Measurements from ENCODE around the gene PLPP3.

PLPP3 gene

GRCh38 chr1:56496821-56497772 lies 82.3 kb downstream of the PLPP3 start:
- DNase-seq (ENCODE audit: low read depth in 2 of 2), result no peak

GRCh38 chr1:56496158-56496557 lies 83.2 kb downstream of the PLPP3 start:
- DNase-seq (ENCODE audit: low read depth in 2 of 2), result no peak

DNA sequence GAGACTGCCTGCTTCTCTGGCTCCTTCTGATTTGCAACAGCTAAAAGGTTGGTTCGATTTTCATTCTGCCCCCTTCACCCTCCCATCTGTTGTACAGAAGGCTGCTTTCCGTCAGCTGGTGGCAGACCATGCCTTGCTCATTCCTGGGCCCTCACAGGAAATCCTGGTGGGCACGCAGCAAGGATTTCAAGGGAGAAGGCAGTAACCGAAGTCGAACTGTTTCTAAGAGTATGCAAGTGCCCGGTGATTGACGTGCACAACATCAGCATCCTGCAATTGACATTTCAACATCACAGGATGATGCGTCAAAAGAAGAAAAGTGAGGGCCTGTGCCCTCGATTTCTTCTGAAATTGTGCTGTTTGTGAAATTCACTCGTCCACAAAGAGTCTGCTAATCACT lies 83.8 kb downstream of the PLPP3 start:
- no peak for DNase-seq (ENCODE audit: low read depth in 2 of 2)

GRCh38 chr1:56494306-56494705 lies 85.1 kb downstream of the PLPP3 start:
- no peak for DNase-seq (ENCODE audit: low read depth in 2 of 2)

DNA sequence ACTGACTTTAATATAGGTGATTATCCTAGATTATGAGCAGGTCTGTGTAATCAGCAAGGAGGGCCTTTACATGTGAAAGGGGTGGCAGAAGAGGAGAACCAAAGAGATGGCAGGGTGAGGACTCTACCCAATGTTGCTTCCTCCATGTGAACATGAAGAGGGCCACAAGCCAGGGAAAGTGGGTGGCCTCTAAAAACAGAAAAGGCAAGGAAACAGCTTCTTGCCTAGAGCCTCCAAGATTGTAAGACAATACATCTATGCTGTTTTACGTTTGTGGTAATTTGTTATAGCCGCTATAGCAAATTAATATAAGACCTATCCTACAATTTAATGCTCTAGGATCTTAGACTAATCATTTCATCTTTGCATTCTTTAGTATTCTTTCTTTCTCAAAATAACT lies 85.5 kb downstream of the PLPP3 start:
- DNase-seq (ENCODE audit: low read depth in 2 of 2), result no peak

- no peak for DNase-seq (ENCODE audit: low read depth in 2 of 2)
Observed at GRCh38 chr1:56491441-56491840, 87.9 kb downstream of the PLPP3 start.

DNA sequence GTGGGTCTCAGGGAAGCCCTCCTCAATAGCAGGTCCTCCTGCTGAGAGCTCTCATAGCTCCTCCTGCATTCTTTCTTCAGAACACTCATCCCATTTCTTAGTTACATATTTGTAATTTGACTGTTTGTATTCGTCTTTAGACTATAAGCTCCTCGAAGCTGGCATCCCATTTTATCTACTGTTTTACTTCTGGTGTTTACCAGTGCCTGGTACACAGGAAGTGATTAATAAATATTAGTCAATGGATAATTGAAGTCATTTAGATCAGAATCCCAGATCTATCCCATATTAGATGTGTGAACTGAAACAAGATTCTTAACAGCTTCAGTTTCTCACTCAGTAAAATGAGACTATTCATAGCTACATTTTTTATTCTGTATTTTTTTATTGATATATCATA lies 88.7 kb downstream of the PLPP3 start:
- no peak for DNase-seq (ENCODE audit: low read depth in 2 of 2)

DNA sequence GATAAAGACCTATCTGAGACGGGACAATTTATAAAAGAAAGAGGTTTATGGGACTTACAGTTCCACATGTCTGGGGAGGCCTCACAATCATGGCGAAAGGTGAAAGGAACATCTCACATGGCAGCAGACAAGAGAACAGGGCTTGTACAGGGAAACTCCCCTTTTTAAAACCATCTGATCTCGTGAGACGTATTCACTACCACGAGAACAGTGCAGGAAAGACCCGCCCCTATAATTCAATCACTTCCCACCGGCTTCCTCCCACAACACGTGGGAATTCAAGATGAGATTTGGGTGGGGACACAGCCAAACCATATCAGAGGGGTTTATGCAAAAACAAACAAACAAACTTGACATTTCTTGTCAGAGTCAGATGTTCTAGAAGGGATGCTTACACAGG lies 89.7 kb downstream of the PLPP3 start:
- DNase-seq (ENCODE audit: low read depth in 2 of 2), result no peak

- no peak for DNase-seq (ENCODE audit: low read depth in 2 of 2)
Observed at GRCh38 chr1:56484695-56485094, 94.7 kb downstream of the PLPP3 start.

- no peak for DNase-seq (ENCODE audit: low read depth in 2 of 2)
Observed at GRCh38 chr1:56483104-56483503, 96.3 kb downstream of the PLPP3 start.

GRCh38 chr1:56482486-56482885 lies 96.9 kb downstream of the PLPP3 start:
- DNase-seq (ENCODE audit: low read depth in 2 of 2), result no peak

DNA sequence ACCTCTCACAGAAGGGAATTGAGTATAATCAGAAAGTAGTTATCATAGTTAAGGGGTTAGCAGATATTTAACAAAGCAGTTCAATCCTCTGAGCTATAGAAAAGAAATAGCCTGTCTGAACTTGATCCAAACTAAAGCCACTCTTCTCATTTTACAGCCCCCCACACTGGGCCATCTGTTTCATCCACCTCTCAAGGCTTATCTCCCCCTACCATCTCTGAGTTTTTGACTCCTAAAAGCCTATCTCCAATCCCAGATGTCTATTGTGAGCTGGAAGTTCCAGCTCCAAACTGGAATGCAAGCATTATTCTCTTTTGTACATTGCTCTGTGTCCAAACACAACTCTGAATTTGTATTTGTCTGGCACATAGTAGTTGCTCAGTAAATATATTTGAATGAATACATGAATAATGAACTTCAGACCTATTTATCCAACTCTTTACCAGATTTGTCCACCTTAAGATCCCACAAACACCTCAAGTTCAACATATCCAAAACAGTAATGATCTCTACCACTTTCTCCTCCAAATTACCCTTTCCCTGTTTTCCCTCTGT lies 98.1 kb downstream of the PLPP3 start:
- DNase-seq (ENCODE audit: low read depth in 2 of 2), result no peak

- no peak for DNase-seq (ENCODE audit: low read depth in 2 of 2)
Observed at GRCh38 chr1:56478734-56479133, 100.6 kb downstream of the PLPP3 start.

- DNase-seq (ENCODE audit: low read depth in 2 of 2), result no peak
Observed at GRCh38 chr1:56477164-56478111, 101.9 kb downstream of the PLPP3 start.

- no peak for DNase-seq (ENCODE audit: low read depth in 2 of 2)
Observed at GRCh38 chr1:56473582-56474270, 105.6 kb downstream of the PLPP3 start.

DNA sequence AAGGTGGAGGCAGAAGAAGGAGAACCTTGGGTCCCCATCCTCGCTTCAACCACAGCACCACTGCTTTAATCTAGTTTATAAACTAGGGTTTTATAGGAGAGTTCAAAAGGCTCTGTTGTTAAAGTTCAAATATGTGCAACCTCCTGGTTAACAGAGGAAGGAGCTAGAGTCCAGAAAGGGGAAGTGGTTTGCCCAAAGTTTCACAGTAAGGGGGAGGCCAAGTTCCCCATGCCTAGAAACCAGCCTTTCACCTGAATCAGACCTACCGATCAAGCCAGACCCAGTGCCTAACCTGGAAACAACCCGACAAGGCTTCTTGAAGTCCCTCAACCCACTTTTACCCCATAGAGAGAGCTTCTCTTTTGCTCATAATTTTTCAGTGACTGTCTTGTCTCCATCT lies 106.5 kb downstream of the PLPP3 start:
- no peak for DNase-seq (ENCODE audit: low read depth in 2 of 2)

- DNase-seq (ENCODE audit: low read depth in 2 of 2), result no peak
Observed at GRCh38 chr1:56469640-56470371, 109.6 kb downstream of the PLPP3 start.

DNA sequence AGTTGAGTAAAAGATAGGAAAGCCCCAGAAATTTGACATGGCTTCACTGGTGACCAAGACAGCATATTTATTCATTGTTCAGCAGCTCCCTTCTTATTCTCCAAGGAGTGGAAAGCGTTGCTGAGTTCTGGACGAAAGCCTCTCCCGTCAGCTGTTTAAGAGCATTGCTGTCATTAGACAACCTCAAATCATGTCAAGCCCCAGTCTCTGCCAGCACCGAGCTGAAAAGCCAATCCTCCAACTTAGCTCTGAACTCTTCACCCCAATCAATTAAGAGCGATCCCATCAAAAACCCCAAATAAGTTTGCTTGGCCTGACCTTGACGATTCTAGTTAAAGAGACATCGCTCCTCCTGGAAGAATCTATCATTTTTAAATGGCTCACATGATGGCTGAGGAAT lies 110.8 kb downstream of the PLPP3 start:
- DNase-seq (ENCODE audit: low read depth in 2 of 2), result no peak

- no peak for DNase-seq (ENCODE audit: low read depth in 2 of 2)
Observed at GRCh38 chr1:56466538-56466937, 112.8 kb downstream of the PLPP3 start.

- no peak for DNase-seq (ENCODE audit: low read depth in 2 of 2)
Observed at GRCh38 chr1:56464294-56464693, 115.1 kb downstream of the PLPP3 start.

GRCh38 chr1:56463376-56463775 lies 116.0 kb downstream of the PLPP3 start:
- DNase-seq (ENCODE audit: low read depth in 2 of 2), result no peak
